Stimulated activated CD4-positive, alpha-beta T cell treated with anti-CD3 and anti-CD28 coated beads, Interleukin-1b, Interleukin-23, amount 100 ng/mL, for 1 hour (primary cell): ENCODE data around the gene TIGD4.
"Not testable (repeated sequence)": the region's sequence is repeated elsewhere in the genome, so short reads cannot be mapped to it uniquely, and the experiment has no call there.

Experiments
- DNase-seq, 2 donors: peaks; one replicate each; pipeline ENCODE4 v3.0.0-alpha.2; 2020; ENCODE audit warnings: low read depth in 2 of 2

Gene TIGD4

GRCh38 chr4:152780267-152780778 lies 793 bp upstream of the TIGD4 start:
- DNase-seq, result no peak

GRCh38 chr4:152778656-152779512 lies 646 bp downstream of the TIGD4 start:
- DNase-seq, result peak in 1 of 2 donors; percentile 1

- no peak for DNase-seq
These were observed 2.0 kb downstream of the TIGD4 start for GRCh38 chr4:152777488-152777887.

- no peak for DNase-seq
These were observed 3.2 kb downstream of the TIGD4 start for GRCh38 chr4:152776352-152776751.

- DNase-seq, result no peak
These were observed 5.6 kb downstream of the TIGD4 start for GRCh38 chr4:152773953-152774352.

- DNase-seq, result no peak
These were observed 6.2 kb downstream of the TIGD4 start for GRCh38 chr4:152773339-152773738.

GRCh38 chr4:152771741-152772533 lies 7.6 kb downstream of the TIGD4 start:
- DNase-seq, result no peak

GRCh38 chr4:152765069-152765737 lies 14.3 kb downstream of the TIGD4 start:
- DNase-seq, result not testable (repeated sequence)

- DNase-seq, result no peak
These were observed 15.7 kb downstream of the TIGD4 start for GRCh38 chr4:152763796-152764195.

- DNase-seq, result no peak
These were observed 30.9 kb downstream of the TIGD4 start for GRCh38 chr4:152748619-152749018.

GRCh38 chr4:152747444-152747843 lies 32.1 kb downstream of the TIGD4 start:
- DNase-seq, result no peak

- no peak for DNase-seq
These were observed 40.7 kb downstream of the TIGD4 start for GRCh38 chr4:152738827-152739226.

- DNase-seq, result no peak
These were observed 43.6 kb downstream of the TIGD4 start for GRCh38 chr4:152735906-152736305.

- DNase-seq, result no peak
These were observed 44.1 kb downstream of the TIGD4 start for GRCh38 chr4:152735396-152735859.

- DNase-seq, result no peak
These were observed 44.9 kb downstream of the TIGD4 start for GRCh38 chr4:152734699-152735050.

GRCh38 chr4:152734015-152734698 lies 45.4 kb downstream of the TIGD4 start:
- no peak for DNase-seq

GRCh38 chr4:152731997-152732396 lies 47.5 kb downstream of the TIGD4 start:
- no peak for DNase-seq

GRCh38 chr4:152729466-152729865 lies 50.1 kb downstream of the TIGD4 start:
- no peak for DNase-seq

GRCh38 chr4:152728343-152728742 lies 51.2 kb downstream of the TIGD4 start:
- DNase-seq, result no peak

- DNase-seq, result no peak
These were observed 51.7 kb downstream of the TIGD4 start for GRCh38 chr4:152727784-152728183.

GRCh38 chr4:152724494-152724893 lies 55.0 kb downstream of the TIGD4 start:
- no peak for DNase-seq

- no peak for DNase-seq
These were observed 56.3 kb downstream of the TIGD4 start for GRCh38 chr4:152723236-152723635.
